WTC11 (cell line): ENCODE measurements around the gene ZNF516.

Experiments
- CREB1 ChIP-seq: sonication (generic); formaldehyde crosslinking; IDR thresholded peaks from 2 replicates; pipeline ENCODE4 v1.8.0; 2023; ENCODE audit warnings: mild to moderate bottlenecking, missing genetic modification reagents
- CREM ChIP-seq: sonication (generic); formaldehyde crosslinking; IDR thresholded peaks from 2 replicates; pipeline ENCODE4 v1.8.1; 2022; ENCODE audit warnings: mild to moderate bottlenecking, missing genetic modification reagents, moderate library complexity
- FOXP1 ChIP-seq: sonication (generic); formaldehyde crosslinking; IDR thresholded peaks from 2 replicates; pipeline ENCODE4 v1.8.0; 2022; ENCODE audit warnings: missing genetic modification reagents, mild to moderate bottlenecking, moderate library complexity, borderline replicate concordance
- MAX ChIP-seq: sonication (generic); formaldehyde crosslinking; IDR thresholded peaks from 2 replicates; pipeline ENCODE4 v1.8.0; 2022; ENCODE audit warnings: mild to moderate bottlenecking, missing genetic modification reagents
- NFE2L1 ChIP-seq: sonication (generic); formaldehyde crosslinking; IDR thresholded peaks from 2 replicates; pipeline ENCODE4 v1.8.1; 2023; ENCODE audit warnings: missing genetic modification reagents
- USF2 ChIP-seq: sonication (generic); formaldehyde crosslinking; IDR thresholded peaks from 2 replicates; pipeline ENCODE4 v1.8.1; 2023; ENCODE audit warnings: mild to moderate bottlenecking, missing genetic modification reagents, moderate library complexity
- ZNF232 ChIP-seq: sonication (generic); formaldehyde crosslinking; IDR thresholded peaks from 2 replicates; pipeline ENCODE4 v1.8.0; 2022; ENCODE audit warnings: mild to moderate bottlenecking, missing genetic modification reagents
- ZNF281 ChIP-seq: sonication (generic); formaldehyde crosslinking; IDR thresholded peaks from 2 replicates; pipeline ENCODE4 v1.8.0; 2023; ENCODE audit warnings: mild to moderate bottlenecking, missing genetic modification reagents
- TF ChIP-seq, protein P1 (sequence below): fragments of 200-600 bp; IDR thresholded peaks from 2 replicates; pipeline ENCODE4 v1.8.0; 2022; ENCODE audit warnings: antibody characterized with exemption
- TF ChIP-seq, protein P2 (sequence below): sonication (generic); formaldehyde crosslinking; IDR thresholded peaks from 2 replicates; pipeline ENCODE4 v1.8.1; 2022; ENCODE audit warnings: low read depth, missing genetic modification reagents, borderline replicate concordance
- TF ChIP-seq, protein P3 (sequence below): sonication (generic); formaldehyde crosslinking; IDR thresholded peaks from 2 replicates; pipeline ENCODE4 v1.8.1; 2022; ENCODE audit warnings: low read depth, mild to moderate bottlenecking, moderate library complexity, missing genetic modification reagents, borderline replicate concordance

DNA sequence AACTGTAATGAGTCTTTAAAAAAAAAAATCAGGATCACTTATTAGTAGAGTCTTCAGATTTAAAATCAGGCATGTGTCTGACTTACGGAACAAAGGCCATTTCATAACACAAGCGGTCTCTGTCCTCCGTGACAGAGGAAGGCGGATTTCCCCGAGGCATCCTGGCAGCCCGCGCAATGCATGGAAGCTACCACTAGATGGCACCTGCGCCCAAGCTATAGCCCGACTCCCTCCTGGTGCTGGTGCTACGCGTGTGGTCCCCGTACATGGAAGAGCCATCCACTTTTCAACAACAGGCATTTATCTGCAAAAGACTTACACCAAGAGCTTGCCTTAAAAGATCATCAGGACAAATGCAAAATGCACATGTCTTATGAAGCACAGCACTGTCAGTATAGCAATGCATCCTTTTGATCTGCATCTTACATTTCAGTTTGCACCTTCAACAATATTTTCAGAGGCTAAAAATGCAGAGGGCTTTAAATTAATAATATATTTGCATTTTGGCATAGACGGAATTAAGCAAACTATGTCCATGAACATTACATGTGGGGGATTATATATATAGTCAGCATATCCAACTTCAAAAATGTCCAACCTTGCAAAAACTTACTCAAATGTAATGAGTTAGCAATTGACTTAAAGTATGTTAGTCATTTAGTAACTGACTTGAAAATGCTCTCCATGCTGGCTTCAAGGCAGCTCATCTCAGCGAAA, 96.0 kb downstream of the ZNF516 start:
- TF ChIP-seq, protein P1, sequence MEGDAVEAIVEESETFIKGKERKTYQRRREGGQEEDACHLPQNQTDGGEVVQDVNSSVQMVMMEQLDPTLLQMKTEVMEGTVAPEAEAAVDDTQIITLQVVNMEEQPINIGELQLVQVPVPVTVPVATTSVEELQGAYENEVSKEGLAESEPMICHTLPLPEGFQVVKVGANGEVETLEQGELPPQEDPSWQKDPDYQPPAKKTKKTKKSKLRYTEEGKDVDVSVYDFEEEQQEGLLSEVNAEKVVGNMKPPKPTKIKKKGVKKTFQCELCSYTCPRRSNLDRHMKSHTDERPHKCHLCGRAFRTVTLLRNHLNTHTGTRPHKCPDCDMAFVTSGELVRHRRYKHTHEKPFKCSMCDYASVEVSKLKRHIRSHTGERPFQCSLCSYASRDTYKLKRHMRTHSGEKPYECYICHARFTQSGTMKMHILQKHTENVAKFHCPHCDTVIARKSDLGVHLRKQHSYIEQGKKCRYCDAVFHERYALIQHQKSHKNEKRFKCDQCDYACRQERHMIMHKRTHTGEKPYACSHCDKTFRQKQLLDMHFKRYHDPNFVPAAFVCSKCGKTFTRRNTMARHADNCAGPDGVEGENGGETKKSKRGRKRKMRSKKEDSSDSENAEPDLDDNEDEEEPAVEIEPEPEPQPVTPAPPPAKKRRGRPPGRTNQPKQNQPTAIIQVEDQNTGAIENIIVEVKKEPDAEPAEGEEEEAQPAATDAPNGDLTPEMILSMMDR = peak; percentile 84
- TF ChIP-seq USF2 (CRISPR knock-in tag) (no peak), ZNF232 (CRISPR knock-in tag) (no peak), CREB1 (no peak), NFE2L1 (CRISPR knock-in tag) (no peak), FOXP1 (CRISPR knock-in tag) (no peak), ZNF281 (CRISPR knock-in tag) (no peak), MAX (no peak), CREM (no peak)
- TF ChIP-seq, protein P2, sequence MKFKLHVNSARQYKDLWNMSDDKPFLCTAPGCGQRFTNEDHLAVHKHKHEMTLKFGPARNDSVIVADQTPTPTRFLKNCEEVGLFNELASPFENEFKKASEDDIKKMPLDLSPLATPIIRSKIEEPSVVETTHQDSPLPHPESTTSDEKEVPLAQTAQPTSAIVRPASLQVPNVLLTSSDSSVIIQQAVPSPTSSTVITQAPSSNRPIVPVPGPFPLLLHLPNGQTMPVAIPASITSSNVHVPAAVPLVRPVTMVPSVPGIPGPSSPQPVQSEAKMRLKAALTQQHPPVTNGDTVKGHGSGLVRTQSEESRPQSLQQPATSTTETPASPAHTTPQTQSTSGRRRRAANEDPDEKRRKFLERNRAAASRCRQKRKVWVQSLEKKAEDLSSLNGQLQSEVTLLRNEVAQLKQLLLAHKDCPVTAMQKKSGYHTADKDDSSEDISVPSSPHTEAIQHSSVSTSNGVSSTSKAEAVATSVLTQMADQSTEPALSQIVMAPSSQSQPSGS (CRISPR knock-in tag) = no peak
- TF ChIP-seq, protein P3, sequence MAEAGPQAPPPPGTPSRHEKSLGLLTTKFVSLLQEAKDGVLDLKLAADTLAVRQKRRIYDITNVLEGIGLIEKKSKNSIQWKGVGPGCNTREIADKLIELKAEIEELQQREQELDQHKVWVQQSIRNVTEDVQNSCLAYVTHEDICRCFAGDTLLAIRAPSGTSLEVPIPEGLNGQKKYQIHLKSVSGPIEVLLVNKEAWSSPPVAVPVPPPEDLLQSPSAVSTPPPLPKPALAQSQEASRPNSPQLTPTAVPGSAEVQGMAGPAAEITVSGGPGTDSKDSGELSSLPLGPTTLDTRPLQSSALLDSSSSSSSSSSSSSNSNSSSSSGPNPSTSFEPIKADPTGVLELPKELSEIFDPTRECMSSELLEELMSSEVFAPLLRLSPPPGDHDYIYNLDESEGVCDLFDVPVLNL (CRISPR knock-in tag) = no peak
